ENCODE measurements around the gene RANBP3.
"Not testable (repeated sequence)": the region's sequence is repeated elsewhere in the genome, so short reads cannot be mapped to it uniquely, and the experiment has no call there.

Gene RANBP3

GRCh38 chr19:5985837-5986236, 7.9 kb upstream of the RANBP3 start:
- DNase-seq, result not testable (repeated sequence)

DNA sequence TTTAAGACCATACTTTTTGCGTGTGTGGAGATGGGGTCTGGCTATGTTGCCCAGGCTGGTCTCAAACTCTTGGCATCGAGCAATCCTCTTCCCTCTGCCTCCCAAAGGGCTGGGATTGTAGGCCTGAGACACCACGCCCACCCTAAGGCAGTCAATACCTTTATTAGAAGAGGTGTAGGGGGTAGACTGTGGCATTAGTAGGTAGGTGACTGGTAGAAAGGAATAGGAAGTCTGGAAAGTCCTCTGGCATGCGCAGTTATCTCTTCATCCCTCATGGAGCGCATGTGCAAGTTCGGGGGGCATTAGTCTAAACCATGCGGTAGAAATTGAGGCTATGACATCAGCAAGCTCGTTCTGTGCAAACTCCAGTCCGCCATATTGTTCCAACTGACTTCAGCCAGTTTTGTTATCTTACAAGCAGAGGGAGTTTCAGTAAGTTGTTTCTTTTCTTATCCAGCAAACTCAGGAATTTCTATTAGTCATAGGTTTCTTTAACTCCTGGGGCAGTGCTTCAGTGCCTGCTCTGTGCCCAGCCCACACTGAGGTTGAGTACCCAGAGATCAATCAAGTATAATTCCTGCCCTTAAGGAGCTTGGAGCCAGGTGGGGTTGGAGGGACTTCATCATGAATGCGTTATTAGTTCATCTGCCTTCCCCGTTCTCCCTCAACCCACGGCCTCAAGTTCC, 7.3 kb upstream of the RANBP3 start:
- DNase-seq, result no peak

- DNase-seq, result no peak
Measured at GRCh38 chr19:5984600-5984999, 6.7 kb upstream of the RANBP3 start.

DNA sequence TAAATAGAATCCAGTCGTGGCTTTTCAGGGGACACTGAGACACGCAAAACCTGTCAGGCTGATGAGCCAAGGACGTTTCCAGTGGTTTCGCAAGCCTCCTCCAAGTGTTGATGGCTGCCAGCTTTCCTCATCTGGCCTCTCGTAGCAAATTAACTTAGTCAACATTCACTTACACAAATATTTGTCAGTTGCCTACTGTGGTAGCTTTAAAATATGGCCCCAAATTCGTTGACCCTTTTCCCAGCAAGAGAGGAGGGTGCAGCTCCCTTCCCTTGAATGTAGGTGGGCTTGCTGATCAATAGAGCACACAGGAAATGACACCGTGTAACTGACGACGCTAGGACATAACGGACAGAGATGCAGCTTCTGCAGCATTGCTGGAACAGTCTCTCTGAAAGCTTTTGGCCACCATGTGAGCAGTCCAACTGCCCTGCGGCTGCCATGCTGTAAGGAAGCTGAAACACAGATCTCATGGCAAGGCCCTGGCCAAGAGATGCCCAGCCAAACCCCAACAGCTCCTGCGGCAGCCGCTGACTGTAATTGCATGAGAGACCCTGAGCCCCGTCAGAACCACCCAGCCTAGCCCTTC, 5.5 kb upstream of the RANBP3 start:
- no peak for DNase-seq

- no peak for DNase-seq
Measured at GRCh38 chr19:5978606-5979552, 939 bp upstream of the RANBP3 start.

DNA sequence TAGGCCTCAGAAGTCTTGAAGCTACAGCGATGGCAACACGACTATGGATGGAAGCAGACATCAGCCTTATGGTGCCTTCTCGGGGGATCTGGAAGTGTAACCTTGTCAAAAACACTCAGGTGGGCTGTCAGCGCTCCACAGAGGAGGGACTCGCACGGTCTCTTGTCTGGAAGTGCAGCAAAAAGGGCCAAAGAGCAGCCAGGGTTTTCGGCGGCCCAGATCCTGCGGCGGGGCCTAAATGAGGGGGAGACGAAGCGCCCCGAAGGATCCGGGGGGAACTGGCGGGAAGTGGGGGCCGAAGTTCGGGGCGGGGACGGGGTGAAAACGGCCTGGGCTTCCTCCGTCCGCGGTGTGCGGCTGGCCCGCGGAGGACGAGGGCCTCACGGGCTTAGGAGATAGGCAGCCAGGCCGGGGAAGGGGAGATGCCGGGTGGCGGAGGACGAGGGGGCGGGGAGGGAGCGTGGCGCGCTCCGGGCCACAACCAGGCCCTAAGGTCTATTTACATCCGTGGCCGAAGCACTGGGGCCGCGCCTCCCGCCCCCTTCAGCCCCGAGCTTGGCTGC, 637 bp downstream of the RANBP3 start:
- DNase-seq, result no peak

DNA sequence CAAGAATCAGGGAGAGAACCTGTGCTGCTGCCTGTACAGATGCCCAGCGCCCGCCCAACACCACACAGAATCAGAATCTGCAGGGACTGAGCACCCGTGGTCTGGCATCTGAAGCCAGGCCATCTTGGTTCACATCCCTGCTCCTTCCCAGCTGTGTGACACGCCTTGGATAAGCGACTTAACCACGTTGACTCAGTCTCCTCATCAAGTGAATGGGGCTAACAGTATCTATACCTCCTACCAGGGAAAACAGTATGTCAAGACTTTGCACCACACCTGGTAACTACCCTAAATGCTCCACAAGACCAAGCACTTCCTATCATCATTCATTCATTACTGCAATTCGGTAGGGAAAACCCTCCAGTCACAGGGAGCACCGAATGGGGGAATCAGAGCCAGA, 1.2 kb downstream of the RANBP3 start:
- no peak for DNase-seq

- DNase-seq, result no peak
Measured at GRCh38 chr19:5975388-5975728, 2.6 kb downstream of the RANBP3 start.

- DNase-seq, result no peak
Measured at GRCh38 chr19:5974721-5975387, 3.1 kb downstream of the RANBP3 start.

GRCh38 chr19:5973867-5974635, 3.9 kb downstream of the RANBP3 start:
- DNase-seq, result no peak

- DNase-seq, result no peak
Measured at GRCh38 chr19:5973376-5973775, 4.6 kb downstream of the RANBP3 start.

DNA sequence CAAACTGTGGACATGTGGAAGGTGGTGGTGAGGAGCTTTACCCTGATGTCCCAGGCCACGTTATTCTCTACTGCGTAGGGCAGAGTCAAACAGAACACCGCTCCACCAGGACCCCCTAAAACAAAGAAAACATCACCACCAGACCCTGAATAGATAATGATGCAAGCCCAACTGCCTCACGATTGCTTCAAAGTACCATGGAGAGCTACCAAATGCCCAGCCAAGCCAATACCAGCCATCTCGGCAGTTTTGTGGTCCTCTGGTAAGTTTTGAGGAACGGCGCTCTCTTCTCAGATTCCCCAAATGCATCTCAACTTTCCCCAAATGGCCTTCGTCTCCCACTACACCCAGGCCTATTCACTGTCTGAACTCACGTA, 5.6 kb downstream of the RANBP3 start:
- no peak for DNase-seq

DNA sequence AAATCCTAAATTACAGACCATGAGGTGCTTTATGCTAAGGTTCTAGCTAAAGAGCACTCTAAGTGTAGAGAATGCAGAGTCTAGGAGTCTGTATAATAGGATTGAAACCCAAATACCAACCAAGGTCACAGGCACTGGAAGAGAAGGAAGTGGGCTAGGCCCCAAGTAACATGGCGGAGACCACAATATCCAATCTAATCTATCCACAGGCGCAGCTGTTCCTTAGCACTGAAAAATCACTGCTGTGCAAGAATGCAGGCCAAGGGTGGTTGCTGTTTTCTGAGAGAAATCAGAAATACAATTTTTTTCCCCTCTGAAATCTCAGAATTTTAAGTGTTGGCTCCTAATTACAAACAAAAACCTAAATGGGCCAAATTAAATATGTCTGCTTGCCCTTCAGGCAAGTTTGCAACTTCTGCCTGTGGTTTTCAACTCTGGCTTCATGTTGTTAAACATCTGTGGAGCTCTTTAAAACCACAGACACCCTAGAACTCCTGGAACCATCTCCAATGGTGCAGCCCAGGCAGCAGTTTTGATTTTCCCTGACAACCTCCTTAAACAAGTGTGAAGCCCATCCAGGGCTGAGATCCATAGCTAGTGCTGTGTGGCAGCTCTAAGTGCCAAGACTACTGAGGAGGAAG, 6.1 kb downstream of the RANBP3 start:
- DNase-seq, result no peak

- DNase-seq, result no peak
Measured at GRCh38 chr19:5969476-5969875, 8.5 kb downstream of the RANBP3 start.

DNA sequence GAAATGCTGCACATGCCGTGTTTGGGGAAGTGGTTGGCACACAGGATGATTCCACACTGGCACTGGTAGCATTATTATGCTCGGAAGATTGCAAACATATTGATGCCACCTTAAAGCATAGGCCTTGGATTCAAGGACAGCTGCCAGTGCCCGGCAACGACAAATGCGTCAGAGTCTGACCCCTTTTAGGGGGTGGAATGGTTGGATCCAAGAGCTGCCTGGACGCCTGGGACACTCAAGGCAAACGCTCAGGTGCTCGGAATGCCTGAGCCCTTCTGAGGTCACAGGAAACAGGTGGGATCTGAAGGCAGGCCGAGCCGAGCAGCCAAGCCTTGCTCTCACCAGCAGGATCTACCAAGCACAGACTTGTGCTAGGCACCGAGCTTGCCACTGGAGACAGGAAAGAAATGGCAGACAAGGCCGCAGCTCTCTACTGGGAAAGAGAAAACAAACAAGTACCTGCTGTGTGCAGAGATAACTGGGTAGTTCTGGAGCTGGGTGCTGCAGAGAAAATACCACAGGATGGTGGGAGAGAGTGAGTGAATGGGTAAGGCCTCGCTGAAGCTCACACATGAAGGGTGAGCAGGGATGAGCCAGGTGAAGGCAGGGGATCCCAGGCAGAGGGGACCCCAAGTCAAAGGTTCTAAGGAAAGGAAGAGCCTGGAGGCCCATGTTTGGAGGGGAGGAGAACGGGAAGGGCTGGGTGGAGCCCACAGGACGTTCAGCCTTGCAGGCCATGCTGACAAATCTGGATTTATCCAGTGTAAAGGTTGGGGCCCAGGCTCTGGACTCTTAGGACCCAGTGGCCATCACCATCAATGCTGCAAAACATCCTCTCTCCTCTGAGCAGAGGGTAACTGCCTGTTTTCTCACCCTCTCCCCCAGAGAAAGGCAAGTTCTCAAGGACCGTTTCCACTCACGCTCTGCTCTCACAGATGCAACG, 9.2 kb downstream of the RANBP3 start:
- peak; percentile 25 for DNase-seq

GRCh38 chr19:5967994-5968430, 9.9 kb downstream of the RANBP3 start:
- DNase-seq, result peak; percentile 79

DNA sequence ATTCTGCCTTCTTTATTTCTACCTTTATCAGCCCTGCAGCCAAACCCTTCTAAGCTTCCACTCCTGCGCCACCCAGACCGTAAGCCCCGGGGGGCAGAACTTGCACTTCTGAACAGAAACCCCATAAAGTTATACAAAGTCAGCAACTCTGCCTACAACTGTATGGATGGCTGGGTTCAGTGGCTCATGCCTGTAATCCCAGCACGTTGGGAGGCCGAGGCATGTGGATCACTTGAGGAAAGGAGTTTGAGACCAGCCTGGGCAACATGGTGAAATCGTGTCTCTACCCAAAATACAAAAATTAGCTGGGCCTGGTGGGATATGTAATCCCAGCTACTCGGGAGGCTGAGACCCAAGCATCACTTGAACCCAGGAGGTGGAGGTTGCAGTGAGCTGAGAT, 10.4 kb downstream of the RANBP3 start:
- DNase-seq, result no peak

DNA sequence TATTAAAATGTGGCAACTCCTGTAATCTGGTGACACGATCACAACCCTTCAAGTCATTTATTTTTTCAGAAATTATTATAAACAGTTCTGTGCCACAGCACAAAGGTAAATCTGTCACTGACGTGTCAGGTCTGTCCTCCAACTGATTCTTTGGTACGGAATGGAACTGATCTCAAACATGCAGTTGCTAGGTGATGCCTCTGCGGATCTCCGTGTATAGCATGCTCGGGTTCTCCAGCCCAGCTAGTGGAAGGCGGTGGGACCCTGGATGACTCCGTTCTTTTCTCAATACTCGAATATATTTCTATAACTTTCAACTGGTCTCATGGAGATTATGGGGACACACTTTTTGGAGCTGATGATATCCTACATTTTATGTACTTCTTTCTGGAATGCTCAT, 11.0 kb downstream of the RANBP3 start:
- DNase-seq, result no peak

- no peak for DNase-seq
Measured at GRCh38 chr19:5966215-5966614, 11.7 kb downstream of the RANBP3 start.

DNA sequence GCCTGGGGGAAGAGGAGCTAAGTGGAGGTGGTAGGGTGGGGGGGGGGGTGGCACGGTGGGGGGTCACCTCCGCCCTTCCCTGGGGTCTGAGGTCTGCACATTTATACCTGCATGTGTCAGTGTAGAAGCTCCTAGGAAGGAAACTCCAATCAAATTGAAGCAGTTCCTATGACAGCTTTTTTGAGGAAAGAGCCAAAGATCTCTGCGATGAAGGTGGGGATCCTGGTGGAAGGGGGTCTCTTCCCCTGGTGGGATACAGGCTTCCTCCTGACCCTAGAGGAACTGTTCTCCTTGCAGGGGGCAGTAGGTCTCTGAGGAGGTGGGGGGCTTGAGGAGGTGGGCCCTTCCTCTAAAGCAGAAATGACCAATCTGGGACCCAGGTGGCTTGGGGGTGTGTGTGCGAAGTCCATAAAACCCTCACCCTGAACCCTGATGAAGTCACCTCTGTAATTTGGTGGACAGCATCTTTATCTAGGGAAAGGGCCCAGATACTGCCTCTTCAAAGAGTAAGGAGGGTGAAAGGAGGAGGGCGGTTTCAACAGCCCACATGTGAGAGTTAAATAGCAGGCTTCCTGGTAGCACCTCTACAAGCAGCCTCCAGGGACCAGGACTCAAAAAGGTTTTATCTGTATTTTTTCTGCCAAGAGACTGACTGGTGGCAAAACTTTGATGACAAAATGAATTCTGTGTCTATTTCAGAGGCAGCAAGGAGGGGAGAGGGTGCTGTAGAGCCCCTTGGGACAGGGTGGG, 12.9 kb downstream of the RANBP3 start:
- no peak for DNase-seq
